ENCODE results near the gene CHCHD10. TPM values are rescaled to one million over a fixed set of nuclear protein-coding genes. Genes with fewer than 3 reads are reported as not detected.
A peak's percentile ranks its signal among the peaks of the same experiment; 100 is the strongest.

Gene CHCHD10
- total and polyA plus RNA-seq, 2 of the 13 experiments (the other 11 are each of a cell fraction or from before 2014, with no cell fraction given): 37.0 to 62.8 TPM

GRCh38 chr22:23764899-23765881 lies 2.6 kb downstream of the CHCHD10 start (continued):
- no peak for TF ChIP-seq CTCF (CRISPR knock-in tag; IDR thresholded peaks at IDR 0.05)
- TF ChIP-seq ZNF746 (CRISPR knock-in tag; IDR thresholded peaks at IDR 0.05): peak; percentile 28; the same call in 1 of the 2 replicates
- no peak for TF ChIP-seq ATF7-NPFF (CRISPR knock-in tag; IDR thresholded peaks at IDR 0.05; ENCODE audit: low read depth)
- TF ChIP-seq HNRNPLL (IDR thresholded peaks at IDR 0.05; ENCODE audit: low read depth, low read length, poor library complexity, severe bottlenecking): no peak
- TF ChIP-seq KDM4B (CRISPR knock-in tag; IDR thresholded peaks at IDR 0.05): 0 out of 2 replicates have a peak, but pooled peaks have one; percentile 35
- 0 out of 2 replicates have a peak, but pooled peaks have one; percentile 29 for TF ChIP-seq KDM6A (CRISPR knock-in tag; IDR thresholded peaks at IDR 0.05; ENCODE audit: low read depth)
- TF ChIP-seq KLF16 (CRISPR knock-in tag; IDR thresholded peaks at IDR 0.05): peak in 1 of 2 experiments; percentile 76; a peak in 2 of 4 replicates
- TF ChIP-seq KDM2A (CRISPR knock-in tag; IDR thresholded peaks at IDR 0.05; ENCODE audit: borderline replicate concordance, low read depth): no peak
- TF ChIP-seq ATF3 (CRISPR knock-in tag; IDR thresholded peaks at IDR 0.05): peak; percentile 75; the same call in 1 of the 2 replicates
- no peak for TF ChIP-seq ZNF75D (CRISPR knock-in tag; IDR thresholded peaks at IDR 0.05; ENCODE audit: borderline replicate concordance)
- TF ChIP-seq HNRNPUL1 (IDR thresholded peaks at IDR 0.05; ENCODE audit: low read depth, low read length): no peak
- no peak for TF ChIP-seq ZFX (CRISPR knock-in tag; IDR thresholded peaks at IDR 0.05; ENCODE audit: low read depth)
- no peak for TF ChIP-seq ZNF570 (CRISPR knock-in tag; IDR thresholded peaks at IDR 0.05; ENCODE audit: borderline replicate concordance)
- TF ChIP-seq SRSF1 (optimal IDR thresholded peaks at IDR 0.05; ENCODE audit: low read depth, low read length): no peak
- no peak for TF ChIP-seq PRMT3 (CRISPR knock-in tag; IDR thresholded peaks at IDR 0.05; ENCODE audit: borderline replicate concordance, low read depth)
